Gastroesophageal sphincter (tissue), 4 donors: ENCODE data around the gene DGKG. TPM values are rescaled to one million over a fixed set of nuclear protein-coding genes. Genes with fewer than 3 reads are reported as not detected.

Experiments used
- ATAC-seq: fragments of 150-250 bp; one replicate; pipeline ENCODE4 v1.9.1; 2016; ENCODE audit warnings: mild to moderate bottlenecking, moderate library complexity
- H3K27ac ChIP-seq, 4 donors: fragments of 200-600 bp; sonication (generic) in 3 of 4; 1 replicate in 3 of 4; 2 replicates in 1 of 4; pipeline ENCODE4 v1.5.1; 2016 to 2019
- H3K27me3 ChIP-seq: fragments of 200-600 bp; sonication (generic); one replicate; pipeline ENCODE4 v1.5.1; 2019
- H3K36me3 ChIP-seq, 2 donors: fragments of 200-600 bp; sonication (generic); one replicate each; pipeline ENCODE4 v1.5.1; 2019; ENCODE audit warnings: control low read depth in 1 of 2
- H3K4me1 ChIP-seq, 3 donors: fragments of 200-600 bp; sonication (generic); 1 replicate in 2 of 3; 2 replicates in 1 of 3; pipeline ENCODE4 v1.5.1; 2016 to 2019; ENCODE audit warnings: control low read depth in 2 of 3
- H3K4me3 ChIP-seq, 2 donors: fragments of 200-600 bp; sonication (generic); one replicate each; pipeline ENCODE4 v1.5.1; 2019; ENCODE audit warnings: mild to moderate bottlenecking in 1 of 2, moderate library complexity in 1 of 2
- H3K9me3 ChIP-seq, 3 donors: fragments of 200-600 bp; sonication (generic); one replicate each; pipeline ENCODE4 v1.5.1; 2017 to 2019; ENCODE audit warnings: control low read depth in 2 of 3
- EP300 ChIP-seq: sonication (generic); formaldehyde crosslinking; IDR thresholded peaks from one replicate; pipeline ENCODE4 v1.6.1; 2017; ENCODE audit warnings: antibody characterized with exemption, mild to moderate bottlenecking
- POLR2A ChIP-seq, 2 donors: fragments of 450-650 bp; IDR thresholded peaks; one replicate each; pipeline ENCODE4 v1.6.1; 2017; ENCODE audit warnings: antibody characterized with exemption in 2 of 2, mild to moderate bottlenecking in 2 of 2, moderate library complexity in 1 of 2
- POLR2AphosphoS5 ChIP-seq: sonication (generic); formaldehyde crosslinking; IDR thresholded peaks from one replicate; pipeline ENCODE4 v1.6.1; 2017; ENCODE audit warnings: antibody characterized with exemption
- WGBS, 2 donors: methylation state at CpG; one replicate each; pipeline ENCODE4 v1.1.5; 2018; ENCODE audit warnings: low coverage in 1 of 2; 5-methylcytosine and 5-hydroxymethylcytosine counted together
- total RNA-seq, 4 donors: library from RNA; depleted of rRNA; stranded (reverse); fragments of >200 nt; gene quantifications; one replicate each; pipeline ENCODE4 v1.1.0, GENCODE V29; 2016
- TF ChIP-seq, protein P1 (sequence below), 4 experiments: fragments of 200-600 bp in 2 of 4; fragments of 450-650 bp in 2 of 4; sonication (generic) in 1 of 4; IDR thresholded peaks; one replicate each; pipeline ENCODE4 v1.5.1; 2017 to 2019; ENCODE audit warnings: antibody characterized with exemption in 4 of 4, mild to moderate bottlenecking in 2 of 4, moderate library complexity in 2 of 4

The DGKG gene
- total RNA-seq: 100 to 1,000 TPM in 2 of 4 donors, 10 to 100 TPM in 2; 46.3 to 134 (median 90.4) TPM

DNA sequence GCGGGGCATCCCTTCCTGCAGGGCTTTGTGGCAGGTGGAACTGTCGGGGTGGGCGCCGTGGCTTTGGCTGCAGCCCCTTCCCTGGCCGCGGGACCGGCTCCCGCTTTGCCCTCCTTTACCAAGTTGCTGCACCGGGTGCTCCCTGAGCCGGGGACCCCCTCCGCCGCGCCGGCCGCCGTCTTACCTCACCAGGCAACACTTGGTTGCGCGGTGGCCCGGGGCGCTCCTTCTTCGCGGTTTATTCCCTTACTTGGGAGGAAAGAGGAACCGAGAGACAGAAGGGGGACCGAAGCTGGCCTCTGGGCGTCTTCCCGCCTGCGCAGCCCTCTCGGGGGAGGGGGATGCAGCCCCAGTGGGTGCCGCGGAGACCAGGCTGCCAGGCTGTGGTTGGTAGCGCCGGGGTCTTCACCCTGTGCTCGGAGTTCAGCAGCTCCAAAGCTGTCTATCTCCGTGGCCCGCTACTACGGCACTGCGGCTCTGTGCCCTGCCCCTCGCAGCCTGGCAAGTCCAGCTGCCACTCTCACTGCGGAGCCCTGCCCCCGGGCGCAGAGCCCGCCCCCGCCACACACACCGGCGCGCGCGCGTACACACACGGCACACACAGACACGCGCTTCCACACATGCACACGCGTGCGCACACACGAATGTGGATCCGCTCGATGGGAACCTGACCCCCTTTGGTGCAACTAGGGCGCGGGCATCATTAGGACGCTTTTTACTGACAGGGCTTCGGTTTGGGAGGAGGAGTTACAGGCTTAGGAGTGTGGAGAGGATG, at the start of gene DGKG:
Gene DGKG, minus strand, starts transcription at position 473 of the 775 bp plus-strand sequence. CDS start 41,775 bp downstream, outside the sequence.
- TF ChIP-seq POLR2AphosphoS5: peak; percentile 98
- no peak for TF ChIP-seq EP300
- peak; percentile 93 to 95 for TF ChIP-seq POLR2A (IDR thresholded peaks at IDR 0.05)
- TF ChIP-seq, protein P1, sequence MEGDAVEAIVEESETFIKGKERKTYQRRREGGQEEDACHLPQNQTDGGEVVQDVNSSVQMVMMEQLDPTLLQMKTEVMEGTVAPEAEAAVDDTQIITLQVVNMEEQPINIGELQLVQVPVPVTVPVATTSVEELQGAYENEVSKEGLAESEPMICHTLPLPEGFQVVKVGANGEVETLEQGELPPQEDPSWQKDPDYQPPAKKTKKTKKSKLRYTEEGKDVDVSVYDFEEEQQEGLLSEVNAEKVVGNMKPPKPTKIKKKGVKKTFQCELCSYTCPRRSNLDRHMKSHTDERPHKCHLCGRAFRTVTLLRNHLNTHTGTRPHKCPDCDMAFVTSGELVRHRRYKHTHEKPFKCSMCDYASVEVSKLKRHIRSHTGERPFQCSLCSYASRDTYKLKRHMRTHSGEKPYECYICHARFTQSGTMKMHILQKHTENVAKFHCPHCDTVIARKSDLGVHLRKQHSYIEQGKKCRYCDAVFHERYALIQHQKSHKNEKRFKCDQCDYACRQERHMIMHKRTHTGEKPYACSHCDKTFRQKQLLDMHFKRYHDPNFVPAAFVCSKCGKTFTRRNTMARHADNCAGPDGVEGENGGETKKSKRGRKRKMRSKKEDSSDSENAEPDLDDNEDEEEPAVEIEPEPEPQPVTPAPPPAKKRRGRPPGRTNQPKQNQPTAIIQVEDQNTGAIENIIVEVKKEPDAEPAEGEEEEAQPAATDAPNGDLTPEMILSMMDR (IDR thresholded peaks at IDR 0.05): no peak
- no CpG with 5 or more reads among the region's 62 CpGs for WGBS, 2 donors
- H3K27me3 ChIP-seq: peaks cover 8% of the 10 kb centered on the region
- peaks cover 6 to 83% (median 10%) of the 10 kb centered on the region in 3 donors for H3K4me1 ChIP-seq
- H3K9me3 ChIP-seq: no peaks in the 10 kb centered on the region
- ATAC-seq: peak; percentile 71
- H3K36me3 ChIP-seq: no peaks in the 10 kb centered on the region
- peak within 1 kb of the TSS; percentile 82 to 84 for H3K4me3 ChIP-seq
- H3K27ac ChIP-seq: peak within 1 kb of the TSS; percentile 80 to 95 (median 90)

DNA sequence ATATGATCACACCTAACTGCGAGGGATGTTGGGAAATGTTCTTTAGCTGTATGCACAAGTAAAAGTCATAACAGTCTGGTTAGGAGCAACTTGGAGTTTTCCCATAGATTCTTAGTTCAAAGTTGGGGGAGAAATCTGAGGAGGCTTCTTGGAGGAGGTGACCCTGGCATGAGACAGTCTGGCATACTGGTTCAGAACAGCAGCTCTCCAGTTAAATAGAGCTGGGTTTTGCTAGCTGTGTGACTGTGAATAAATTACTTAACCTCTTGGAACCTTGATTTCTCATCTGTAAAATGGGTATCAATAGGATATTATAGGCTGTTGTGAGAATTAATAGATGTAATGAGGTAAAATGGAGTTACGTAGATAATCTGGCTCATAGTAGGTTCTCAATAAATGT, 49.1 kb upstream of the DGKG start:
- Histone ChIP-seq H3K4me3 (no peak overlapping the region), H3K27ac (peak overlapping the region in 1 of 4 donors; percentile 96), H3K9me3 (no peaks in the 10 kb centered on the region), H3K36me3 (no peaks in the 10 kb centered on the region), H3K4me1 (peaks cover 18 to 90% (median 23%) of the 10 kb centered on the region in 3 donors), H3K27me3 (no peaks in the 10 kb centered on the region)
- WGBS, 2 donors: 100% methylated on average over 1 to 2 of the region's 2 CpGs
- ATAC-seq: no peak
- no peak for TF ChIP-seq POLR2AphosphoS5
- TF ChIP-seq EP300: no peak
- no peak for TF ChIP-seq POLR2A (IDR thresholded peaks at IDR 0.05)
- TF ChIP-seq, protein P1 (IDR thresholded peaks at IDR 0.05): no peak

DNA sequence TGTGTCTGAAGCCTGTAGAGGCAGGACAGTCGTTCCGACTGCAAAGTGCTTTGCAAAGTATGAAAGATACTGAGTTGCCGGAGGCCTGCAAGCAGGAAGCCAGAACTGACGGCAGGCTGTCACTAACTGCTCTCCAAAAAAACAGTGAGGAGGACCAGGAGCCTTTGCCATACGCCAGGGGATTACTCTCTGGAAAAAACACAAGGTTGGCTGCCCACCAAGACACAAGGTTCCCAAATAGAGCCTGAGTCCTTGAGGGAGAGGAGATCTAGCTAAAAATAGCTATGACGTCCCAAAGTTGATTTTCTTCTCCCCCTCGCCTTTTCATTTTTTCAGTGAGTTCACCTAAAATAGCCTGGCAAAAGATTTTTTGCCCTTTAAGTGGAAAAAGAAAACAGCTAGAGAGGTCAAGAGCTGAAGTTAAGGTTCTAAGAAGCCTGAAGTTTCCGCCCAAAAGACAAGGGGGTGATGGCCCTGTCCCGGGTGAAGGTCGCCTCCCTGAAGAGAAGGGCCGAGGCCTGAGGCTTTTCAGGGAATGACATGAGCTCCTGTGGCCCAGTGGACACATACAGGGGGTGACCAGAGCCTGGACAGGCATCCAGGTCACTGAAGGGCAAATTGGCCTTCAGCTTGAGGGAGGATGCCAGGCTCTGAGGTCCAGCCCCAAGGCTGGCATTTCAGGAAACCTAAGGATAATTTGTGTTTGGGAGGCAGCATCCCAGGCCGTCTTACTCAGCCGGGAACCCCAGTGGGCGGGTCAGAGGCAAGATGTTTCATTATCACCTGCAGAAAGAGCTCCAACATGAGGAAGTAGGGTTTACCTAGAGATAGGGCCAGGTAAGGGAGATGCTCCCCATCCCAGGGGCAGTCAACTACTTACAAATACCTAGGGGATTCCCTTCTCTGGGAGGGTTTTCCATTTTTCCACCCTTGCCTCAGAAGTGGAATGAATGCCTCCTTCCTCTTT, 44.9 kb upstream of the DGKG start:
- TF ChIP-seq POLR2AphosphoS5 (peak; percentile 86), EP300 (peak; percentile 49), POLR2A (IDR thresholded peaks at IDR 0.05) (no peak)
- TF ChIP-seq, protein P1 (IDR thresholded peaks at IDR 0.05): peak in 1 of 4 experiments; percentile 4
- Histone ChIP-seq H3K36me3 (no peaks in the 10 kb centered on the region), H3K9me3 (no peaks in the 10 kb centered on the region), H3K27me3 (no peaks in the 10 kb centered on the region), H3K27ac (peak overlapping the region; percentile 93 to 100 (median 95)), H3K4me1 (peaks cover 4 to 57% (median 16%) of the 10 kb centered on the region in 3 donors), H3K4me3 (no peak overlapping the region)
- 11 to 29% methylated on average over 5 to 11 of the region's 14 CpGs for WGBS, 2 donors
- ATAC-seq: peak; percentile 88

DNA sequence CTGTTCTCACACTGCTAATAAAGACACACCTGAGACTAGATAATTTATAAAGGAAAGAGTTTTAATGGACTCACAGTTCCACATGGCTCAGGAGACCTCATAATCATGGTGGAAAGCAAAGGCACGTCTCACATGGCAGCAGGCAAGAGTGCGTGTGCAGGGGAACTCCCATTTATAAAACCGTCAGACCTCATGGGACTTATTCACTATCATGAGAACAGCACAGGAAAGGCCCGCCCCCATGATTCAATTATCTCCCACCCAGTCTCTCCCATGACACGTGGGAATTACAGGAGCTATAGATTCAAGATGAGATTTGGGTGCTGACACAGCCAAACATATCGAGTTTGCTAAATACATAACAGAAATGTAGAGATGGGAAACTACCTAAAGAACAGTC, 39.5 kb upstream of the DGKG start:
- TF ChIP-seq, protein P1 (IDR thresholded peaks at IDR 0.05): no peak
- TF ChIP-seq POLR2A (IDR thresholded peaks at IDR 0.05): no peak
- TF ChIP-seq EP300: no peak
- 67 to 85% methylated on average over 2 to 5 of the region's 6 CpGs for WGBS, 2 donors
- ATAC-seq: no peak
- Histone ChIP-seq H3K4me3 (no peak overlapping the region), H3K27ac (no peak overlapping the region), H3K27me3 (no peaks in the 10 kb centered on the region), H3K9me3 (no peaks in the 10 kb centered on the region), H3K36me3 (no peaks in the 10 kb centered on the region), H3K4me1 (peaks cover 0 to 23% (median 4%) of the 10 kb centered on the region in 3 donors)
